Globus pallidus (tissue), 1 donor: Measurements from ENCODE around the gene ABHD4.
"Not testable (repeated sequence)": the region's sequence is repeated elsewhere in the genome, so short reads cannot be mapped to it uniquely, and the experiment has no call there.

Experiments used
- DNase-seq: peaks from one replicate; pipeline ENCODE4 v3.0.0-alpha.2; 2015; ENCODE audit warnings: low spot score

The ABHD4 gene

GRCh38 chr14:22589096-22589839 lies 8.8 kb upstream of the ABHD4 start, which contains the start of gene DAD1:
Gene DAD1, minus strand, starts transcription at chr14:22589224. Its CDS starts 67 bp downstream, at chr14:22589157.
- peak; percentile 98 for DNase-seq

GRCh38 chr14:22593189-22593588 lies 4.9 kb upstream of the ABHD4 start:
- no peak for DNase-seq

GRCh38 chr14:22593601-22594000 lies 4.5 kb upstream of the ABHD4 start:
- DNase-seq, result no peak

- DNase-seq, result no peak
These were observed 3.9 kb upstream of the ABHD4 start for GRCh38 chr14:22594156-22594716.

GRCh38 chr14:22596354-22596879 lies 1.7 kb upstream of the ABHD4 start:
- no peak for DNase-seq

- DNase-seq, result no peak
These were observed 835 bp upstream of the ABHD4 start for GRCh38 chr14:22597265-22597664.

GRCh38 chr14:22597771-22598098 lies 365 bp upstream of the ABHD4 start:
- DNase-seq, result no peak

GRCh38 chr14:22598896-22599244 lies 770 bp downstream of the ABHD4 start:
- peak; percentile 16 for DNase-seq

GRCh38 chr14:22599349-22599748 lies 1.2 kb downstream of the ABHD4 start:
- no peak for DNase-seq

- DNase-seq, result no peak
These were observed 1.9 kb downstream of the ABHD4 start for GRCh38 chr14:22600027-22600426.

GRCh38 chr14:22601456-22601855 lies 3.4 kb downstream of the ABHD4 start:
- no peak for DNase-seq

GRCh38 chr14:22601996-22602395 lies 3.9 kb downstream of the ABHD4 start:
- no peak for DNase-seq

- no peak for DNase-seq
These were observed 4.8 kb downstream of the ABHD4 start for GRCh38 chr14:22602862-22603261.

- DNase-seq, result no peak
These were observed 8.3 kb downstream of the ABHD4 start for GRCh38 chr14:22606380-22606779.

GRCh38 chr14:22607291-22607690 lies 9.2 kb downstream of the ABHD4 start:
- no peak for DNase-seq

- DNase-seq, result no peak
These were observed 12.8 kb downstream of the ABHD4 start for GRCh38 chr14:22610931-22611330.

- DNase-seq, result no peak
These were observed 15.1 kb downstream of the ABHD4 start for GRCh38 chr14:22613106-22613695.

GRCh38 chr14:22613736-22614239 lies 15.7 kb downstream of the ABHD4 start:
- no peak for DNase-seq

GRCh38 chr14:22614240-22614799 lies 16.2 kb downstream of the ABHD4 start:
- DNase-seq, result no peak

- not testable (repeated sequence) for DNase-seq
These were observed 17.7 kb downstream of the ABHD4 start for GRCh38 chr14:22615765-22616164.

- DNase-seq, result no peak
These were observed 24.2 kb downstream of the ABHD4 start for GRCh38 chr14:22622255-22622654.

- DNase-seq, result no peak
These were observed 24.9 kb downstream of the ABHD4 start for GRCh38 chr14:22623047-22623446.

GRCh38 chr14:22626590-22626989 lies 28.5 kb downstream of the ABHD4 start:
- no peak for DNase-seq
